Lower leg skin (tissue), 3 donors: ENCODE data around the gene CYP39A1.

ENCODE experiments used
- CTCF ChIP-seq, 3 donors: fragments of 450-650 bp; IDR thresholded peaks; one replicate each; pipeline ENCODE4 v1.5.1; 2016; ENCODE audit warnings: antibody characterized with exemption in 3 of 3, mild to moderate bottlenecking in 3 of 3, moderate library complexity in 2 of 3
- POLR2A ChIP-seq, 2 donors: fragments of 450-650 bp; IDR thresholded peaks; one replicate each; pipeline ENCODE4 v1.6.1; 2016 to 2017; ENCODE audit warnings: antibody characterized with exemption in 2 of 2, mild to moderate bottlenecking in 1 of 2, moderate library complexity in 1 of 2

GRCh38 chr6:46517202-46517601 lies 135.4 kb downstream of the CYP39A1 start:
- TF ChIP-seq CTCF (IDR thresholded peaks at IDR 0.05) (no peak), POLR2A (IDR thresholded peaks at IDR 0.05) (no peak)
